ENCODE data around the gene HNF1B. TPM values are rescaled to one million over a fixed set of nuclear protein-coding genes. Genes with fewer than 3 reads are reported as not detected.
"Not testable (repeated sequence)": the region's sequence is repeated elsewhere in the genome, so short reads cannot be mapped to it uniquely, and the experiment has no call there.

HNF1B gene
- polyA plus RNA-seq (ENCODE audit: insufficient read length), result not detected

GRCh38 chr17:37744961-37745800 is at the start of gene HNF1B:
HNF1B (minus strand) TSS chr17:37745059; CDS start chr17:37744884, 175 bp downstream.
- DNase-seq (ENCODE audit: low read depth), result no peak

GRCh38 chr17:37792787-37793186 is 47.9 kb upstream of the HNF1B start:
- no peak for DNase-seq (ENCODE audit: low read depth)

GRCh38 chr17:37791447-37792399 is 46.9 kb upstream of the HNF1B start:
- DNase-seq (ENCODE audit: low read depth), result no peak

GRCh38 chr17:37789771-37790541 is 45.1 kb upstream of the HNF1B start:
- DNase-seq (ENCODE audit: low read depth), result no peak

GRCh38 chr17:37789021-37789565 is 44.2 kb upstream of the HNF1B start:
- no peak for DNase-seq (ENCODE audit: low read depth)

- no peak for DNase-seq (ENCODE audit: low read depth)
These were observed 43.7 kb upstream of the HNF1B start for GRCh38 chr17:37788526-37788925.

GRCh38 chr17:37787055-37787757 is 42.3 kb upstream of the HNF1B start:
- no peak for DNase-seq (ENCODE audit: low read depth)

- no peak for DNase-seq (ENCODE audit: low read depth)
These were observed 41.6 kb upstream of the HNF1B start for GRCh38 chr17:37786481-37786880.

GRCh38 chr17:37782460-37782859 is 37.6 kb upstream of the HNF1B start:
- DNase-seq (ENCODE audit: low read depth), result not testable (repeated sequence)

- no peak for DNase-seq (ENCODE audit: low read depth)
These were observed 36.6 kb upstream of the HNF1B start for GRCh38 chr17:37781451-37781850.

GRCh38 chr17:37779554-37779953 is 34.7 kb upstream of the HNF1B start:
- DNase-seq (ENCODE audit: low read depth), result no peak

GRCh38 chr17:37774504-37774903 is 29.6 kb upstream of the HNF1B start:
- DNase-seq (ENCODE audit: low read depth), result no peak

- DNase-seq (ENCODE audit: low read depth), result no peak
These were observed 28.1 kb upstream of the HNF1B start for GRCh38 chr17:37772982-37773381.

GRCh38 chr17:37770631-37771518 is 26.0 kb upstream of the HNF1B start:
- no peak for DNase-seq (ENCODE audit: low read depth)

GRCh38 chr17:37769050-37769449 is 24.2 kb upstream of the HNF1B start:
- no peak for DNase-seq (ENCODE audit: low read depth)

GRCh38 chr17:37768438-37768837 is 23.6 kb upstream of the HNF1B start:
- no peak for DNase-seq (ENCODE audit: low read depth)

GRCh38 chr17:37766971-37767370 is 22.1 kb upstream of the HNF1B start:
- DNase-seq (ENCODE audit: low read depth), result no peak

- DNase-seq (ENCODE audit: low read depth), result no peak
These were observed 19.5 kb upstream of the HNF1B start for GRCh38 chr17:37764383-37764782.

- DNase-seq (ENCODE audit: low read depth), result no peak
These were observed 17.8 kb upstream of the HNF1B start for GRCh38 chr17:37762666-37763065.

- no peak for DNase-seq (ENCODE audit: low read depth)
These were observed 17.1 kb upstream of the HNF1B start for GRCh38 chr17:37761961-37762360.
